Urothelium cell line (cell line): ENCODE measurements around the gene KRTAP1-5.
"Not testable (repeated sequence)": the region's sequence is repeated elsewhere in the genome, so short reads cannot be mapped to it uniquely, and the experiment has no call there.

Experiments
- DNase-seq: peaks from one replicate; pipeline ENCODE4 v3.0.0; 2011; ENCODE audit warnings: low spot score, mixed read lengths
- FAIRE-seq: peaks from 2 replicates; lab custom pipeline; 2011; peaks lifted over from hg19 to GRCh38; lab: Jason Lieb, UNC

Gene KRTAP1-5

DNA sequence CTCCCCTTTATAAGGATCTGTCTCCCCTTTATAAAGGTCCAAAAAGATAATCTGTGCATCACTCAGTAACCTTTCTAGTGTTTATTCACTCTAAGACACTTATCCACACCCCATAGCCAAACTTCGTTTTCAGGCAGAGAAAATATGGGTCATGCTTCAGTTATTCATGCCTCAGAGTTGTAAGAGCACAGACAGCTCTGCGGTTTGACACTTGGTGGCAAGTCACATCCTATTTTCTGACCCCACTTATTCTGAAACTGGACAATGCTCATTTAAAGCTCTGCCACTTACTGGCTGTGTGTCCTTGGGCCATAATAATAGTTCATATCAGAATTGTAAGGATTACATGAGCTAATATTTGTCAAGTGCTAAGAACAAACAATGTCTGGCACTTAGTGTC lies 22.1 kb upstream of the KRTAP1-5 start:
- DNase-seq = peak; percentile 36

GRCh38 chr17:41048441-41048840 lies 21.4 kb upstream of the KRTAP1-5 start:
- DNase-seq = no peak

More for the DNA sequence above, 22.1 kb upstream of the KRTAP1-5 start:
- FAIRE-seq = no peak

DNA sequence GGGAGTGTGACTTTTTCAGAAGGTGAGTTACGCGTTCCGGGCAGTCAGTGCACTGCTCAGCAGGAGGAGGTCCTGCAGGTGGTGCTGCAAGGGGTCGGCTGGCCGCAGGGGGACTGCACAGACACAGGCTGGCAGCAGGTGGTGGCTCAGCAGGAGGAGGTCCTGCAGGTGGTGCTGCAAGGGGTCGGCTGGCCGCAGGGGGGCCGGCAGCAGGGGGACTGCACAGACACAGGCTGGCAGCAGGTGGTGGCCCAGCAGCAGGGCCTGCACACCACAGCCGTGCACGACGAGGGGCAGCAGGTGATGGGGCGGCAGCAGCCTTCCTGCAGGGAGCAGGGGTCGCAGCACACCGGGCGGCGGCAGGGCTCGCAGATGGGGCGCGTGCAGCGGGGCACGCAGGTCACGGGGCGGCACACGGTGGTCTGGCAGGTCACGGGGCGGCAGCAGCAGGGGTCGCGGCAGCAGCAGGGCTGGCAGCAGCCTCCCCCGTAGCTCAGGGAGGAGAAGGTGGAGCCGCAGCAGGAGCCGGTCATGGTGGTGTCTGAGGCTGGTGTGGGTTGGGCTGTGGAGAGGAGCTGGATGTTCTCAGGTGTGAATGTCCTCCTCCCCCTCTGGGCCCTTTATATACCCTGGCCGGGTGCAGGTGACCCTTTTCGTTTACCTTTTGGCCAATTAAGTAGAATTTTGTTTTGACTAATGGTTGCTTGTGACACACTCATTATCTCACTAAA lies 19.9 kb upstream of the KRTAP1-5 start, which contains the start of gene KRTAP2-1:
Gene KRTAP2-1 (minus strand): TSS at position 582 of the 731 bp plus-strand sequence. CDS start 49 bp downstream, at position 533.
- not testable (repeated sequence) for DNase-seq, FAIRE-seq

More at GRCh38 chr17:41048441-41048840, 21.4 kb upstream of the KRTAP1-5 start:
- peak; percentile 73 for FAIRE-seq

GRCh38 chr17:41042953-41043352 lies 15.9 kb upstream of the KRTAP1-5 start:
- FAIRE-seq (no peak), DNase-seq (no peak)

- not testable (repeated sequence) for DNase-seq
- peak; percentile 92 for FAIRE-seq
Observed at GRCh38 chr17:41040783-41041571, 14.0 kb upstream of the KRTAP1-5 start, which contains the start of gene KRTAP1-1. Gene KRTAP1-1, minus strand, starts transcription at chr17:41041450. Its CDS starts 53 bp downstream, at chr17:41041397.

DNA sequence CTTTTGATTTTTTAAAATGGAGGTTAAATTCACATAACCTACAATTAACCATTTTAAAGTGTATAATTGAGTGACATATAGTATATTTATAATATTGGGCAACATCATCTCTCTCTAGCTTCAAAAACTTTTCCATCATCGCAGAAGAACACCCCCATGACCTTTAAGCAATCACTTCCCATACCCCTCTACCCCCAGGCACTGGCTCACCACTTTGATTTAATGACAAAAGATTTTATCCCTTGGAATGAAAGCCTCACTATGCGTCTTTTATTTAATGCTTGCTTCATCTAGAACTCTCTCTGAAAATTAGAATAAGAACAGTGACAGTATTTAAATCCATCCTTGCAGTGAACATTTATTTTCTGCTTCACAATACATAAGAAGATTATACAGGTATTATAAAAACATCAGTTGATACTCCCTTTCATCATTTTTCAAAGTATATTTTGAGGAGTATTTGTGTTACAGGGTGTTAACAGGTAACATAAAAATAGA lies 10.9 kb upstream of the KRTAP1-5 start:
- FAIRE-seq (no peak), DNase-seq (no peak)

GRCh38 chr17:41034346-41034935 lies 7.4 kb upstream of the KRTAP1-5 start, which contains the start of gene KRTAP1-3:
Gene KRTAP1-3, minus strand, starts transcription at chr17:41034874. Its CDS starts 53 bp downstream, at chr17:41034821.
- FAIRE-seq = peak; percentile 73
- DNase-seq = not testable (repeated sequence)

- peak; percentile 70 for FAIRE-seq
- no peak for DNase-seq
Observed at GRCh38 chr17:41029633-41030245, 2.7 kb upstream of the KRTAP1-5 start, which contains the start of gene KRTAP1-4. Gene KRTAP1-4, minus strand, starts transcription at chr17:41030195. Its CDS starts 117 bp downstream, at chr17:41030078.

- FAIRE-seq (no peak), DNase-seq (no peak)
Observed at GRCh38 chr17:41024697-41025096, 2.3 kb downstream of the KRTAP1-5 start.

DNA sequence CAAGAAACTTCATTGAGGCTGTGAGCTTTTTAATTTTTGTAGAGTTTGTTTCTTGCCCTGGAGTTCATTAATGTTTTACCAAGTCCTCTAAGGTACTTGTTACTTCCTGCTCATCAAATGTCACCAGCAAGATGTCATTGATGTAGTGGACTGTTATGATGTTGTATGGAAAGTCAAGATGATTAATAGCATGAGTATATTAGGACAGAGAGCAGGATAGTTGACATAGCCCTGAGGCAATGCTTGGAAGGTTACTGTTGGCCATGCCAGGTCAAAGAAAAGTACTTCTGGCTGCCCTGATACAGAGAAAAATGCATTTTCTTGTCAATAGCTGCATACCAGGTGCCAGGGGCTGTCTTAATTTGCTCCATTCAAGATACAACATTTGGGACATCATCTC lies 6.7 kb downstream of the KRTAP1-5 start:
- FAIRE-seq (no peak), DNase-seq (no peak)

DNA sequence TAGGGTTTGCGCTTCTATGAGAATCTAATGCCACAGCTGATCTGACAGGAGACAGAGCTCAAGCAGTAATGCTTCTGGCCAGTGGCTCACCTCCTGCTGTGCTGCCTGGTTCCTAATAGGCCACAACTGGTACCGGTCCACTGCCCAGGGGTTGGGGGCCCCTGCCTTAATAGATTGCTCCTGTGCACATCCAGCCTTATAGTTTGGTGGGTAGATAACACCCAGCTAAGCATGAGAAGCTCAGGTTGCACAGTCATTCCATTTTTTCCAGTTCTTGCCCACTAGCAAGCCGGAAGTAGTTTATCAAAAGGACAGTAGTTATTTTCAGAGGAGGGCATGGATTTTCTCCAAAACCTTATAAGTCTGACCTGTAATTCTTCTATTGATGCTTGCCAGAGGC lies 7.6 kb downstream of the KRTAP1-5 start:
- DNase-seq (no peak), FAIRE-seq (no peak)

DNA sequence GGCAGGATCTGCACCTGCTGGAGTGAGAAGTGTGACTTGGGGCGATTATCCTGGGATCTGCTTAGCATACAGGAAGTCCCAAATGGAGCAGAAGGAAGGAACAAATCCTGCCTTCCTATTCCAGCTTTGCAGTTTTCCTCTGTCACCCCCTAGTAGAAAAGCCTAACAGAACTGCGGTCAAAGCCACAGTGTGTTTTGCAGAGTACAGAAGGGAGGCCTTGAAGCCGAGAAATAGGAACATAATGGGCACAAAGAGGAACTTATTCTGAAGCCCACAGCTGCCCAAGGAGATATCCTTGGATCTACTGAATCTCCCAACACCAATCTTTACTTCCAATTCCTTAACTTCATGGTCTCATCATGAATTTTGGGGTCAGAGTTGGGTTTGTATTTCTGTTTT lies 8.5 kb downstream of the KRTAP1-5 start:
- FAIRE-seq = no peak
- no peak for DNase-seq

GRCh38 chr17:41016578-41017215 lies 10.3 kb downstream of the KRTAP1-5 start:
- FAIRE-seq (no peak), DNase-seq (no peak)

DNA sequence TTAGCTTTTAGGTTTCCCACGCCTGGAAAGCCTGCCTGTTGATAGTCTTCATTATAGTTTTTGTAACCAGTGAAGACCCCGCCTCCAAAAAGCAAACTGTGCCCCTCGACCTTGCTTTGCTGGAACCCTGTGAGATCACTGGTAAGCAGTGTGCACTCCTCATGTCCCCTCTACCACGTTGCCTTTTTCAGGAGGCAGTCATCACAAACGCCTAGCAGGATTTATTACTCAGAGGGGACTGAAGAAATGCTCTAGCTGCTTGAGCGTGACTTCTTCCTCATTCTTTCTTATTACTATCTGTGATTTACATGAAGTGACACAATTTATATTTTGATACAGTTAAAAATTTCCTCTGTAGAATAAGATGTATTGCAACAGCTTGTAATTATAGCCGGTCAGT lies 11.6 kb downstream of the KRTAP1-5 start:
- FAIRE-seq = no peak

GRCh38 chr17:41013606-41014005 lies 13.4 kb downstream of the KRTAP1-5 start:
- DNase-seq = no peak

More for the DNA sequence above, 11.6 kb downstream of the KRTAP1-5 start:
- DNase-seq = no peak

GRCh38 chr17:41013181-41013580 lies 13.8 kb downstream of the KRTAP1-5 start:
- FAIRE-seq (no peak), DNase-seq (no peak)

More at GRCh38 chr17:41013606-41014005, 13.4 kb downstream of the KRTAP1-5 start:
- FAIRE-seq = no peak

DNA sequence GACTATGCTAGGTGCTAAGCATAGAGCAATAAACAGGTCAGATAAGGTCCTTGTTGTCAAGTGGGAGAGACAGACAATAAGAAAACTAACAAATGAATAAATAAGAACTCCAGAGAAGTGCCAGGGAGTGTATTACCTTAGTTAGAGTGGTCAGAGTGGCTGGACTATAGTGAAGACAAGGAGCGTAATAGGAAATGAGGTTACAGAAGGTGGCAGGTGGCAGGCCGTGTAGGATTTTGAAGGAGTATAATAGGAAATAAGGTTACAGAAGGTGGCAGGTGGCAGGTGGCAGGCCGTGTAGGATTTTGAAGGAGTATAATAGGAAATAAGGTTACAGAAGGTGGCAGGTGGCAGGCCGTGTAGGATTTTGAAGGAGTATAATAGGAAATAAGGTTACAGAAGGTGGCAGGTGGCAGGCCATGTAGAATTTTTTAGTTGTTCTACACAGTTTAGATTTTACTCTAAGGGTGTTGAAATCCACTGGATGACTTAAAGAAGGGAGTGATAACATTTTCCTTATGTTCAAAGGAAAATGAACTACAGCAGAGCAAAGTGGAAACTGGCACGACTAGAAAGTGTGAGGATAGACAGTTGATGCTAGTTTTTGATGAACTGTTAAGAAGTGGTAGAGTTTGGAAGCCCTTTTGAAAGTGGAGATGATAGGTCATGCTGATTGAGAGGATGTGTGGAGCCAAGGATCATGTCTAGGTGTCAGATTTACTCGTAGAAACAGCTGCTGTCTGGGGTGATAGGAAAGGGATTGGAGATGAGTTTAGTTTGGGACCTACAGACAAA lies 14.5 kb downstream of the KRTAP1-5 start:
- FAIRE-seq = no peak
- DNase-seq = no peak

GRCh38 chr17:41010441-41010840 lies 16.6 kb downstream of the KRTAP1-5 start:
- FAIRE-seq = no peak
- no peak for DNase-seq

DNA sequence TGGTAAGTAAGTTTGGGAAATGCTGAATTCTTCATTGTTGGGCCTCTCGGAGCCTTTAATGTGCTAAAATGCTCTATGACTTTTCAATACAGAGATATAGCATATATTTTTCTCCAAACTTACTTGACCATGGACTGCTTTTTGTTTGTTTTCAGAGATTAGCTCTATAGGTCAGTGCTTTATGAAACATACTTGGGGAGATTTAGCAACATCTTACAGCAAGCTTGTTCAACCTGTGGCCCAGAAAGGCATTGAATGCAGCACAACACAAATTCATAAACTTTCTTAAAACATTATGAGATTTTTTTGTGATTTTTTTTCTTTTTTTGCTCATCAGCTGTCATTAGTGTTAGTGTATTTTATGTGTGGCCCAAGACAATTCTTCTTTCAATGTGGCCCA lies 17.1 kb downstream of the KRTAP1-5 start:
- FAIRE-seq (no peak), DNase-seq (no peak)
